Activated CD8-positive, alpha-beta memory T cell treated with anti-CD3 and anti-CD28 coated beads, Interleukin-2, amount 50 U/mL, for 24 hours (primary cell): ENCODE results near the gene C1orf52.
A peak's percentile ranks its signal among the peaks of the same experiment; 100 is the strongest.
"Not testable (repeated sequence)": the region's sequence is repeated elsewhere in the genome, so short reads cannot be mapped to it uniquely, and the experiment has no call there.

Experiments used
- DNase-seq: peaks from one replicate; pipeline ENCODE4 v3.0.0-alpha.2; 2020; ENCODE audit errors: extremely low read depth

The C1orf52 gene

DNA sequence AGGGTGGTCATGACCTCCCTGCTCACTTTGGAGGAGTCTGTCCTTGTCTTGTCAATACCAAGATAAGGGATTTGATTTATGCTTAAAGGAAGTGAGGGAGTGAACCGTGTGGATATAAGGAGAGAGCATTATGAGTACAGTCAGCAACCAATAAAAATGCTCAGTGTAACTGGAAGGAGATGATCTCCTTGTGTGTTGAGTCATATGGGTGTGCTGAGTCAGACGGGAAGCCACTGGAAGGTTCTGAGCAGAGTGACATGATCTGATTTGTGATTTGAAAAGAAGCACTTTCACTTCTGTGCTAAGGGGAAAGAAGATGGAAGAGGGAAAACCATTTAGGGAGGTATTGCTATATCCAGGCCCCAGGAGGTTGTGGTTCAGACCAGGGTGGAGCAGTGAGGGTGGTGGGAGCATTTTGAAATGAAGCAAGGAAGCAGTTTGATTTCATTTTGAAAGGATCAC, 19.4 kb upstream of the C1orf52 start:
- DNase-seq: no peak

DNA sequence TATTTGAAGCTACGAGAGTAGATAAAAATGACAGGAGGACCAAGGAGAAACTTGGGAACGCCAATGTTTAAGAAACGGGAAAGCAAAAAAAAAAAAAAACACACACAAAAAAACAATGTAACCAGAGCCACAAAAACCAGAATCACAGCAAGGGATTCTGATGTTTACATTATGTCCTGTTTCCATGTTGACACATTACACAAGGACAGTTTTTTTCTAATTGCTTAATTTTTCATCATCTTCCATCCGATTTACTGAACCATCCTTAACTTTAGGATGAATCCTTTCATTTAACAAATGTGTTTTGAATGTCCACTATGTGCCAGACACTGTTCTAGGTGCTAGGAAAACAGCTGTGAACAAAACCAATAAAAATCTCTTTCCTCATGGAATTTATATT, 18.3 kb upstream of the C1orf52 start:
- no peak for DNase-seq

DNA sequence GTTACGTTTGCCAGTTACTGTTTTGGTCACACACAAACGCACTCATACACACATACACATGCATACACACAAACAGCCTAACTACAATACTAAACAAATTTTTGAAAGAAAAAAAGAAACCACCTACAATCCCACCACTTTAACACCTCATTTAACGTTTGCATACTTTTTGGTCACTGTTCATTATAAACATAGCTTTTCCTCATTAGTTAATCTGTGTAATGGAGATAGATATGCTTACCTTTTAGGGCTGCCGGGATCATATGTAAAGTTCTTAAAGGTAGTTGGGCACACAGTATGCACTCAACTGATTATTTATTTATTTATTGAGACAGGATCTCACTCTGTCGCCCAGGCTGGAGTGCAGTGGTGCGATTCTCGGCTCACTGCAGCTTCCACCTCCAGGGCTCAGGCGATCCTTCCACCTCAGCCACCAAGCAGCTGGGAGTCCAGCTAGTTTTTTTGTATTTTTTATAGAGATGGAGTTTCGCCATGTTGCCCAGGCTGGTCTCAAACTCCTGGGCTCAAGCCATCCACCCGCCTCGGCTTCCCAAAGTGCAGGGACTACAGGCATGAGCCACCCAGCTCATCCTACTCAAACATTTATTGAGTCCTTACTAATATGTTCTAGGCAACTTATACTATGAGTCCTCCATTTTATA, 17.6 kb upstream of the C1orf52 start:
- DNase-seq: no peak

DNA sequence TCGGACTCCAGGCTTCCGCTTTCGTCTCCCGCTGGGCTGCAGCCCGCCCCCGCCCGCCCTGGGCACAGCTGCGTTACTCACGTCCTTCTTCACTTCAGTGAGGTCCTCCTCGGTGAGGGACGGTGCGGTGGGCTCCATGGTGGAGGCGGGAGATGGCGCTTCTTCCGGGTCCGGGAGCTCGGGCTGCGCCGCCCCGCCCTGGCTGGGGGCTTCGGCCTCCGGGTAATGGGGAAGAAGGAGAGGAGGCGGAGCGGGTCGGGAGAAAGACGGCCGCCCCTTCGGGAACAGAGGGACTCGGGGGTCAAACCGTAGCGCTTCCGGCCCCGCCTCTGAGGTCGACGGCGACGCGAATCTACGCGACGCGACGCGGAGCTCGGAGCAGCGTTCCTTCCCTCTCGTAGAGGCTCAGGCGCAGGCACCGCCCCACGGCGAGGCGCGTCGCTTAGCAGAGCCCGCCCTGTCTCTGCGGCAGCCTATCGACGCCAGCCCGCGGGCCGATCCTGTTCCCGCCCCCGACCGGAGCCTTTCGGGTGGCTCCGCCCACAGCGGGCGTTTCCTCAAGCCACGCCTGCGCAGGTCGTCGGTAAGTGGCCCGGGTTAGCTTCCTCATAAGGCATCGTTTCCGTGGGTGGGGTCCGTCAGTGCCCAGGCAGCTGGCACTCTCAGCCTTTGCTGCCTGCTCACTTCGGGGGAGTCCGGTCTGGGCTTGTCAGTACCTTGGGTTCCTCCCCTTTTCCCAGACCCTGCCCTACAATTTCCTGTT, 16.9 kb upstream of the C1orf52 start, which contains the start of gene BCL10:
Gene BCL10, minus strand, starts transcription at position 418 of the 763 bp plus-strand sequence. Its CDS starts 280 bp downstream, at position 138.
- DNase-seq: peak; percentile 92

DNA sequence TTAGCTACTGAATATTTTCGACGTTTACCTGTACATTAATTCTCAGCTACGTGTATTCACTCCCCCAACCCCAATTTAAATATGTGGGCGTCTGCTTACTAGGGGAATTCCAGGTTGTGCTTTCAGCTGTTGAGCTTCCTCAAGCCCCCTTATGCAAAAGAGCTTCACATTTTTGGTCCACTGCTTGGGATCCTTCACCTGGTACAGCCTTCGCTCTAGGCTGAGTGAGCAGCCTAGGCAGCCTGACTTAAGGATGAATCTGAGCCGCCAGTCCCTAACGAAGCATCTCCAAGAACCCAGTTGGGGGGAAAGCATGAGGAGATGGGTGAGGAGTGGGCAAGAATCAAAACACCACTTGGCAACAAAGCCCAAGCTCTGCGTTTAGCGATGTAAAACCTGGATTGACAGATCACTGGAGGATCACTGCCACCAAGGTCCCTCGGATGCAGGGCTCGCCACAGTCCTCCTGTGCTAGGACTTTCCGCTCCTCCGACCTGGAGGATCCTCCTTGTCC, 16.3 kb upstream of the C1orf52 start:
- no peak for DNase-seq

DNA sequence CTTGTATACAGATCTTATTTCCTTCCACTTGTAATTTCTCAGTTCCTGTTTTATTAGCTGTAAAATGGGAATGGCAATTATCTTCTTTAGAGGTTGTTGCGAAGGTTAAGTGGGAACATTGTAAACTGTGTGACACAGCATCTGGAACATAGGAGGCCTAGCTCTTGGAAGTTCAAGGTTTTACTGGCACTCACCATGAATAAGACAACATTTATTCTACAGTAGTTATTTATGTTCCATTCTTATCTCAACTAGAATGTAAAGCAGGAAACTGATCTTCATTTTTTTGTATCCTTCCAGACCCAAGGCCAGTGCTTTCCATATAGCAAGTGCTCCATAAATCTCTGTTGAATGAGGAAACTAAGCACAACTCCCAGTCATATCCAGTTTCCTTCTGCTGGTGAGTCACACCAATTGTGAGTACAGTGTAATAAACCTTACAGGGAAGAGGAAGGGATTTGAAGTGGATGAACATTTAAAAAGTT, 15.5 kb upstream of the C1orf52 start:
- DNase-seq: no peak

DNA sequence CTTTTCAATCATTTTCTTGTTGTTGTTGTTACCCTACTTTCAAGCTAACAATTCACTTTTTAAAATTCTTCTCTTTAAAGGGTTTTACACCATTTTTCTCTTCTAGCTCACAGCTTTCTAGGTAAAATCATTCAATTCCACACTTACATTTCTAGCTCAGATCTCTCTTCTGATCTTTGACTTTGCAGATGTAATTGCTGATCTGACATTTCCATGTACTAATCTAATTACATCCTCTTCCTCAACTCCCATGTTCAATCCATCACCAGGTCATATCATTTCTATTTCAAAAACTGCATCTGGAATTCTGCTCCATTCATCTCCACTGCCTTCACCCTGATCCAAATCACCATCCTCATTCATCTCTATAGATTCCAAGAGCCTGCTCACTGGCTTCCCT, 13.9 kb upstream of the C1orf52 start:
- no peak for DNase-seq

DNA sequence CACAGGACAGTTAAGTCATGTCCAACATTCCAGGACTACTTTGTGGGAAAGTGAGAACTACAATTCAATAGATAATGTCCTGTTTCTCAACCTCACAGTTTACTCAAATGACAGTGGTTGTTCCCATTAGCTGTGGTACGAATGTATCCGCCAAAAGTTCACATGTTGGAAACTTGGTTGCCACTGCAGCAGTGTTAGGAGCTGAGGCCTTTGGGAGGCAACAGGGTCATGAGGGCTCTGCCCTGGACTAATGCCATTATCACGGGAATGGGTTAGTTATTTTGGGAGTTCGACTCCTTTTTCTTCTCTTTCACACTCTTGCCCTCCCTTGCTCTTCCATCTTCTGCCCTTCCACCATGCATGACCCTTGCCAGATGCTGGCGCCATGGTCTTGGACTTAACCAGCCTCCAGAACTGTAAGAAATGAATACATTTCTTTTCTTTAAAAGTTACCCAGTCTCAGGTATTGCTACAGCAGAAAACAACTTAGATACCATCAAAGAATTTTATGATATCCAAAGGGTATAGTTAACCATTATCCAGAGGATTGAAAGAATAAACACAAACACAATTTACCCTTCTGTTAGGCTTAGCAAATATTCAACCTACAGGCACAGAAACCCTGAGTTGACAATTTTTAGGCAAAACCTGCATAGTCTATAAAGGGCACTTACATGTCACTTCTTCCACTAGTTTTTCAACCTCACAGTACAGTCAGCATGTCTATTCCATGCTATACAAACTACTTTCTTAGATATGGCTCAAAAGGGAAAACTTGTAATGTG, 9.5 kb upstream of the C1orf52 start:
- no peak for DNase-seq

DNA sequence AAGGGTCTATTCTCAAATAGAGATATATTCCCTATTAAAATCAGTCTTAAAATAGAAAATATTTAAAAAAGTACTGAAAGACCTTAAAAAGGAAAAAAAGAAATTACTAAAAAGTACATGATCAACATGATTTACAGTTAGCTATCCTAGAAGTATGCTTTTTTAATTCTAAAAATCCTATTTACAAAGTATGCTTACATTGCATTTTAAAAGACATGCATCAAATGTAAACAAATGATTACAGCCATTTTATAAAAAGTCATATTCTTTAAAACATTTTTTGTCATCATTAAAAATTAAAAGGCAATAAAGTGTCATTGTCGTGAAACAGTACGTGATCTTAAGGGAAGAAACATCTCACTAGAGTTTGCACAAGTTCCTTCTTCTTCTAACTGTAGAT, 7.9 kb upstream of the C1orf52 start:
- no peak for DNase-seq

DNA sequence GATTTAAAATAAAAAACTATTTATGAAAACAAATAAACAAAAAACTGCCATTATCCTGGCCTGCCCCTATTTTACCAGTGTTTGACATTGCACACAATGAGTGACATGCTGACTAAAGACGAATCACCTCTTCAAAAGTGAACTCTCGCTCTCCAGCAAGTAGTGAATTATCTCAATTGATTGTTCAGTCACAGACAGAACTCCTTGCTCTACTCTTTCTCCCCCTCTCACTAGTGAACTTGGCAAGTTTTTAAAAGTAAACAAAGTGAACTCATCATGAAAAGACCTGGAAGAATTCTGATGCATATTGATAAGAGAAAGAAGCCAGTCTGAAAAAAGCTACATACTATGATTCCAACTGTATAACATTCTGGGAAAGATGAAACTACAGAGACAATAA, 4.7 kb upstream of the C1orf52 start:
- no peak for DNase-seq

DNA sequence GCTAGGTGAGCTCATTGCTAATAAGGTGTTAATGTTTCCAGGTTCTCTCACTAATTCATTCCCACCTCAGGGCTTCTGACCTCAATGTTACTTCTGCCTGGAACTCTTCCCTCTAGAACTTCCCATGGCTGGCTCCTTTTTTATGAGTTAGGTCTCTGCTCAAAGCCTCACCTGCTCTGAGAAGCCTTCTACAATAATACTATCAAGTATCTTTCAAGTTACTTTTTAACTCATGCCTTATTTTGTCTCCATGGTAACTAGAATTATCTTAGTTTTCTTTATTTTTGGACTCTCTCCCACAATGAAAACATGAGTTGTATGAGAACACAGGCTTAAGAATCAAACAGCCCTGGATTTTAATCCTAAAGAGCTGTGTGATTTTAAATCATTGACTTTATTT, 3.5 kb upstream of the C1orf52 start:
- no peak for DNase-seq

DNA sequence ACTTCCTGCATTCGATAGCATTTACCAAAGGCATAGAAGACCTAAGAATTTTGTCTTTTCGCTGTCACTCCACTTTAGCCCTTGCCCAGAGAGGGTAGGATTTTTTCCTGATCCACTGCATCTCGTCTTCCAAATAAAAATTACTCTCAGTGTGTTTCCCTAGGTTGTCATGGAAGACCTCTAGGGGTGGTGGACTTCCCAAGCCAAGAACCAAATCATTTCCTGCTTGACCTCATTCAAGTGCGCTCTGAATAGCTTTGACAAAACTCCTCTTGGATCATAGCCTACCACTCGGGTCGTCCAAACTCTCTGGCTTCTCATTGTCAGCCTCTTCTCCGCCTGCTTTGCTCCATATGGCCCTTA, 431 bp upstream of the C1orf52 start:
- no peak for DNase-seq

DNA sequence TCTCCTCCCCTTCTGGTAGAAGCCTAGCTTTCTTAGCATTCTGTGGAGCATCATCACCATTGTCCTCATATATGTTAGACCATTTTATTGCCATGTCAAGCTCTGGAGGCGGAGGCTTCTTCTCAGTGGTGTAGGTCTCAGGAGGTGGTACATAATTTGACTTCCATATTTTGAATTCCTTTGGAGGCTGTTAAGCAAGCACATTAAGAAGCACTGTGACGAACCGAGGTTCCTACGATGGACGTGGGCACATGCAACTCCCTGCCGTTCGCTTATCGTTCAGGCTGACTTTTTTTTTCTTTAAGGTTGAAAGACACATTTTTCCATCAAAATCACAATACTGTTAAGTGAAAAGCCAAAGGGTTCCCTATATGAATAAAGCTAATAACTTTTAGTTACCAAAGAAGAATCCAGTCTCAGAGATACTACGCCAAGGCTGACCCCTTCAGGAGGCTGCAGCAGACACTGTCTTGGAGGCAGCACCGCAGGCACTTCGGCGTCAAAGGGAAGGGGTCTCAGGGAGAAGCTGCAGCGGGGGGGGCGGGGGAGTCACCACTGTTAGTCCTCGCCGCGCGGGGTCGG, 835 bp downstream of the C1orf52 start:
- DNase-seq: no peak

DNA sequence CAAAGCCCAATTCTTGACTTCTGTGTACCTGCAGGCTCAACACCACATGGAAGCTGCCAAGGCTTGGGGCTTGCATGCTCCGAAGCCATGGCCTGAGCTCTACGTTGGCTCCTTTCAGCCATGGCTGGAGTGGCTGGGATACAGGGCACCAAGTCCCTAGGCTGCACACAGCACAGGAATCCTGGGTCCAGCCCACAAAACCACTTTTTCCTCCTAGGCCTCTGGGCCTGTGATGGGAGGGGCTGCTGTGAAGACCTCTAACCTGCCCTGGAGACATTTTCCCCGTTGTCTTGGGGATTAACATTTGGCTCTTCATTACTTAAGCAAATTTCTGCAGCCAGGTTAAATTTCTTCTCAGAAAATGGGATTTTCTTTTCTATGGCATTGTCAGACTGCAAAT, 10.4 kb downstream of the C1orf52 start:
- not testable (repeated sequence) for DNase-seq

DNA sequence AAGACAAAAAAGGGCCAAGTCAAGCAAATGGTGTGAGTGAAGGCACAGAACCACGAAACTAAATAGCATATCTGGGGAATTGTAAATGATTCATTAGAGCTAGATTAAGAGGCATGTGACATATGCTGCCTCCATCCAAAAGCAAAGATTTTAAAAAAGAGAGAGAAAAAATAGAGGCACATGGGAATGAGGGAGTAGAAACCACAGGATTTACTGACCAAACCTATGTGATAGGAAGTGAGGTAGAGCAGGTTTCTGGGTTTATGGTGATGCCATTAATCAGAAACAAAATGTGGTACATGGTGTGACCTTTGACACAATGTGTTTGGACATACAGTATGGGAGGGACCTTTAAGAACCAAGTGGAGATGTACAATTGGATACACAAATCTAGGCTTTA, 13.6 kb downstream of the C1orf52 start:
- no peak for DNase-seq

DNA sequence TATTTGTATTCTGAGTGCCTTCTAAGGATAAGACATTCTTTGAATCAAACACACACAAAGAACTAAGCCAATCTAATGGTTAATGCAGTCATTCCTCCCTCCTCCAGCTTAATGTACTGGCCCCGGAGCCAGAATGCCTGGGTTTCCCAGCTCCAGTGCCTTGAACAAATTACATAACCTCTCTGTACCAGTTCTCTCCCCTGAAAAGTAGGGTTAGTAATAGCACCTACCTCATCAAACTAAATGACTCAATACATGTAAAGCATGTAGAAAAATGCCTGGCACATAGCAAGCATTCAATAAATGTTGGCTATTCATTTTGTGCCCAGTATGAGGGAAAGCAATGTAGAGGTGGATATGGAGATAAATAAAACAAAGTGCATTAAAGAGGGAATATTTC, 14.0 kb downstream of the C1orf52 start:
- DNase-seq: no peak

DNA sequence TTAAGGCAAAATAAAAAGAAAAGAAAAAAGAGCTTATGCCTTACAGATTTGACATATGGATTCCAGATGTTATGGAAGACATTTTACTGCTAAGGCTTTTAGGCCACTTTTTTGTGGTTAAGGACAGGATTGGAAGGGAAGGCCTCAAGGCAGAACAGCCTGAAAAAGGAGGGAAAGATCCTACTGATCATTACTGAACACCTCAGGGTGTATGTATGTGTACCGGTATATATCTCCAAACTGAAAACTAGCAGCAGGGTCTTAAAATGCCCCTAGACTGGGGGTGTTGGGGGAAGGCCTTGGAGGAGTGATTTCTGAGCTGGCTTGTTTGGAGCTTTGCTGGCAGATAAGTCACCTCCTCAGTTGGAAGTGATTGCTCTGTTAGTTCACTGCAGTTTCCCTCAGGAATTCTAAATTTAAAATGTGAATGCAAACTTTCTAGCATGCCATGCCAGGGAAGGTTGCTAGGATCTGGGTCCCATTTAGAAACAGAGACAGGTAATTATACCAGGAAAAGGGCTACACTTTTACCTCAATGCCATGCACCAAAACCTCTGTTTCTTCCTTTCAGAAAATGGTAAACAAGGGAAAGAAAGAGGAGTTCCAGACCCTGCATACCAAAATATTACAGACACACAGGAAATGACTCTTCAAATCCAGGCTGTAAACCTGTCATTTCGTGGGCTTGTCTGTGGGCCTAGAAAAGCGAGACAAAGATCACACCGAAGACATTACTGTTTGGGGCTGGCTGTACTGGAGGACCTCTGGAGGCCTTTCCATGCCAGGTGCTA, 15.0 kb downstream of the C1orf52 start:
- DNase-seq: no peak

DNA sequence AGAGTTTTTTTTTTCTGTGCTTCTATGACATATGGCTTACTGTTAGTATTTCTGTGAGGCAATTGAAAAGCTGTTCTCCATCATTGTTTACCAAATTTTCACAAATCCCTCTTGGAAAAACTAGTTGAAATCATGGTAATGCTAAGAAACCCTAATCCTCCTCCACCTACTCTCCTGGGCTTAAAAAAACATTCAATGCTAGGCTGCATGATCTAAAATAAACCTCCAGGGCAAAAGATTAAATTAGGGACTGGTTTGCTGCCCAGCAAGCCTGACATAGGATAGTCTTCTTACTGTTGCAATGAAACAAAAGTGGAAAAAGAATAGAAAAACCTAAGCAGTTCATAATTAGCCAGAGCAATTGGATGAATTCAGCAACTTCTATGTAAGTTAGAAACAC, 16.1 kb downstream of the C1orf52 start:
- no peak for DNase-seq

DNA sequence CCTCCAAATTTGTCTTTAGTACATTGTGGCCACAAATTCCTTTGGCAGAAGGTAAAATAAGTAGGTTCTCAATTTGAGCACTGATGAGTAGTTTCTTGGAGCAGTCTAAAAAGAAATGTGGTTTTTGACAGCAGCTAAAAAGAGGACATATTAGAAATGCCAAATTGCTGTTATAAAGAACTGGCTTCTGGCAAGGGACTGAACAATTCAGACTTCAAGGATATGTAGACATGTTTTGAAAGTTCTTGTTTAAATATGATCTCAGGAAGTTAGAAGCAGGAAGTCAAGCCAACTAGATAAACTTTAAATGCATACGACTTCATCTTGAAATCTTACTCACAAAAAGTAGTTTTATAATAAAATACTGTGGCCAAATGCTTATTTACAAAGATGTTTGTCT, 18.8 kb downstream of the C1orf52 start:
- no peak for DNase-seq

DNA sequence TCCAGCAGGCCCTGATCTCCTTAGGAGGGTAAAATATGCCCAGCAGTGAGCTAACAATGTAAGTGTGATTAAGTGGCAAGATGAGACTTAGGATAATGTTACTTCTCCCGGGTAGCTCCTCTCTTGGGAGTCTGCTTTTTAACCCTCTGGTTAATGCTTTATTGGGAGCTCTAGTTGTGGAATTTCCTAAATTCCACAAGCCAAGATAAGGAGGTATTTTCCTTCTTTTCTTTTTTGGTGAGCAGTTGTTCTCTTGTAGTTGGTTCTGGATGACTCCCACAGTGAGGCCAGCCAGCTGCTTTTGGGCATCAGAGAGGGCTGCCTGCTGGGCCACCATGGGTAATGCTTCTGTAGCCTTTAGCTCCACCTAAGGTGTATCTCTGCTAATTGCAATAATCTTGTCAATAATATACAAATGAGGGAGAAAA, 19.3 kb downstream of the C1orf52 start:
- no peak for DNase-seq

DNA sequence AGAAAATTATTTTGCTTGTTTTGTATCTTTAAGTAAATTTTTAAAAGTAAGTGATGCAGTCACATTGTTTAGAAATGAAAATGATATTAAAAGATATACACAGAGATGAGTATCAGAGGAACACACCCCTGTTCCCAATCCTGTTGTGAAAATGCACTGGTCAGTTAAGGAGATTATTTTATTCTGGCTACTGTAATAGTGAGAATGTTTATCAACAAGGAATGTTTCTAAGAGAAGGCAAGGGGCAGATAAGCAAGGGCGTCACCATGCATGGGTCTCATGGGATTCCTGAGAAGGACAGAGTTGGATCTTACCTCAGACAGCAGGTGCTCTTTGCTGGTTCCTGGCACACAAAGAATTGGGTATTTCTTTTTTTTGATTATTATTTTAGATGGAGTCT, 21.8 kb downstream of the C1orf52 start:
- no peak for DNase-seq
